H1 (cell line): Measurements from ENCODE around the gene GNAQ. TPM values are rescaled to one million over a fixed set of nuclear protein-coding genes. Genes with fewer than 3 reads are reported as not detected.

Experiments
- CTCF ChIA-PET: fragments of 300-600 bp; sonication (Branson Sonifier 250); formaldehyde crosslinking; loops from one replicate; lab custom pipeline; 2021; ENCODE audit not compliant: partially characterized antibody; lab: Charles Lee
- POLR2A ChIA-PET: fragments of 300-600 bp; sonication (Branson Sonifier 250); formaldehyde crosslinking; loops from one replicate; lab custom pipeline; 2021; ENCODE audit warnings: inconsistent platforms; ENCODE audit not compliant: partially characterized antibody; lab: Charles Lee
- DNase-seq, 2 experiments: peaks; one replicate each; pipeline versions ENCODE4 v3.0.0 to v3.0.0-alpha.2; 2010 to 2022; ENCODE audit warnings: low spot score in 2 of 2, low read depth in 1 of 2, mixed read lengths in 1 of 2
- FAIRE-seq: peaks from 2 replicates; lab custom pipeline; 2011; peaks lifted over from hg19 to GRCh38; lab: Jason Lieb, UNC
- H2AFZ ChIP-seq: 2 replicates; pipeline ENCODE4 v1.8.1; 2012; ENCODE audit warnings: low read length, inconsistent platforms
- H2AK5ac ChIP-seq: 2 replicates; pipeline ENCODE4 v1.6.1; 2013; ENCODE audit warnings: low read depth, low read length
- H2BK120ac ChIP-seq: replicated peaks from 2 replicates; pipeline ENCODE3; 2013; ENCODE audit warnings: low read depth, low read length, inconsistent platforms
- H2BK12ac ChIP-seq: 2 replicates; pipeline ENCODE4 v1.6.1; 2013; ENCODE audit warnings: low read depth, low read length
- H2BK15ac ChIP-seq: 2 replicates; pipeline ENCODE4 v1.6.1; 2013; ENCODE audit warnings: low read length
- H2BK20ac ChIP-seq: 2 replicates; pipeline ENCODE4 v1.6.1; 2013; ENCODE audit warnings: low read length
- H2BK5ac ChIP-seq: 2 replicates; pipeline ENCODE4 v1.6.1; 2013; ENCODE audit warnings: low read depth, low read length
- H3K14ac ChIP-seq: 2 replicates; pipeline ENCODE4 v1.6.1; 2013; ENCODE audit warnings: inconsistent platforms; ENCODE audit not compliant: insufficient read length
- H3K18ac ChIP-seq: 2 replicates; pipeline ENCODE4 v1.6.1; 2013; ENCODE audit warnings: low read length; ENCODE audit errors: extremely low read depth
- H3K23ac ChIP-seq: 2 replicates; pipeline ENCODE4 v1.6.1; 2013; ENCODE audit warnings: inconsistent platforms; ENCODE audit not compliant: insufficient read length
- H3K23me2 ChIP-seq: 2 replicates; pipeline ENCODE4 v1.6.1; 2013; ENCODE audit warnings: low read depth, low read length
- H3K27ac ChIP-seq: 2 replicates; pipeline ENCODE4 v1.6.1; 2011; ENCODE audit warnings: low read depth, low read length, inconsistent platforms
- H3K27me3 ChIP-seq, 4 experiments: replicated peaks in 1 of 4; 1 replicate in 1 of 4; 2 replicates in 3 of 4; pipeline versions ENCODE4 v1.6.1 to v1.8.1; 2011 to 2013; ENCODE audit warnings: low read length in 3 of 4, mild to moderate bottlenecking in 3 of 4, inconsistent platforms in 2 of 4, mixed read lengths in 2 of 4, moderate library complexity in 1 of 4; ENCODE audit not compliant: control insufficient read depth in 3 of 4, insufficient read depth in 3 of 4; ENCODE audit errors: extremely low read depth in 1 of 4
- H3K36me3 ChIP-seq, 4 experiments: 2 replicates each; pipeline versions ENCODE4 v1.6.1 to v1.8.1; 2011 to 2013; ENCODE audit warnings: mild to moderate bottlenecking in 4 of 4, low read length in 3 of 4, moderate library complexity in 2 of 4, control low read depth in 1 of 4, inconsistent platforms in 1 of 4; ENCODE audit not compliant: insufficient read depth in 4 of 4, control insufficient read depth in 2 of 4
- H3K4ac ChIP-seq: replicated peaks from 2 replicates; pipeline ENCODE3; 2013; ENCODE audit warnings: low read length, low read depth, mixed read lengths, inconsistent platforms; ENCODE audit not compliant: insufficient read length
- H3K4me1 ChIP-seq, 4 experiments: replicated peaks in 1 of 4; 1 replicate in 1 of 4; 2 replicates in 3 of 4; pipeline versions ENCODE4 v1.6.1 to v1.8.1; 2011 to 2013; ENCODE audit warnings: low read length in 3 of 4, inconsistent platforms in 2 of 4, mixed read lengths in 1 of 4; ENCODE audit not compliant: insufficient read depth in 4 of 4, control insufficient read depth in 3 of 4
- H3K4me2 ChIP-seq, 2 experiments: 2 replicates each; pipeline versions ENCODE4 v1.6.1 to v1.8.1; 2011 to 2013; ENCODE audit warnings: low read depth in 2 of 2, low read length in 2 of 2, control low read depth in 1 of 2, inconsistent platforms in 1 of 2, mild to moderate bottlenecking in 1 of 2; ENCODE audit not compliant: insufficient read depth in 1 of 2
- H3K4me3 ChIP-seq, 4 experiments: fragments of 200-600, 300-600 bp in 1 of 4; sonication (generic), shearing (Covaris generic), sonication (Bioruptor Twin) in 1 of 4; 2 replicates each; pipeline versions ENCODE4 v1.5.1 to v1.8.1; 2011 to 2016; ENCODE audit warnings: low read length in 4 of 4, low read depth in 3 of 4, control low read depth in 2 of 4, inconsistent platforms in 2 of 4, mild to moderate bottlenecking in 2 of 4, mixed read lengths in 1 of 4, moderate library complexity in 1 of 4; ENCODE audit not compliant: insufficient read depth in 2 of 4; ENCODE audit errors: extremely low read depth in 1 of 4
- H3K56ac ChIP-seq: replicated peaks from 2 replicates; pipeline ENCODE3; 2013; ENCODE audit warnings: low read depth, mild to moderate bottlenecking, mixed read lengths, low read length, inconsistent platforms; ENCODE audit not compliant: insufficient read length
- H3K79me1 ChIP-seq: 2 replicates; pipeline ENCODE4 v1.6.1; 2013; ENCODE audit warnings: low read depth, low read length, control low read depth
- H3K79me2 ChIP-seq, 2 experiments: 2 replicates each; pipeline versions ENCODE4 v1.6.1 to v1.8.1; 2012 to 2013; ENCODE audit warnings: low read length in 2 of 2, mild to moderate bottlenecking in 2 of 2, inconsistent platforms in 1 of 2; ENCODE audit not compliant: insufficient read depth in 2 of 2, control insufficient read depth in 1 of 2
- H3K9ac ChIP-seq, 4 experiments: replicated peaks in 1 of 4; 1 replicate in 1 of 4; 2 replicates in 3 of 4; pipeline versions ENCODE4 v1.6.1 to v1.8.1; 2011 to 2013; ENCODE audit warnings: low read depth in 3 of 4, low read length in 3 of 4, control low read depth in 2 of 4, mild to moderate bottlenecking in 2 of 4, moderate library complexity in 2 of 4, inconsistent platforms in 1 of 4; ENCODE audit errors: extremely low read depth in 1 of 4
- H3K9me3 ChIP-seq, 2 experiments: 2 replicates each; pipeline versions ENCODE4 v1.6.1 to v1.8.1; 2012 to 2013; ENCODE audit warnings: mild to moderate bottlenecking in 2 of 2, moderate library complexity in 2 of 2, control low read depth in 1 of 2, inconsistent platforms in 1 of 2, low read depth in 1 of 2, low read length in 1 of 2, mixed read lengths in 1 of 2; ENCODE audit not compliant: insufficient read depth in 2 of 2
- H4K20me1 ChIP-seq, 2 experiments: replicated peaks in 1 of 2; 2 replicates each; pipeline versions ENCODE3 to v1.8.1; 2011 to 2013; ENCODE audit warnings: inconsistent platforms in 2 of 2, low read length in 2 of 2, mild to moderate bottlenecking in 1 of 2; ENCODE audit not compliant: insufficient read depth in 2 of 2, control insufficient read depth in 1 of 2
- H4K5ac ChIP-seq: 2 replicates; pipeline ENCODE4 v1.6.1; 2013; ENCODE audit warnings: low read length, low read depth, mixed read lengths, inconsistent platforms; ENCODE audit not compliant: insufficient read length
- H4K8ac ChIP-seq: 2 replicates; pipeline ENCODE4 v1.8.0; 2013; ENCODE audit warnings: mild to moderate bottlenecking, moderate library complexity, low read length, inconsistent platforms; ENCODE audit not compliant: insufficient read depth; ENCODE audit errors: extremely low read depth
- H4K91ac ChIP-seq: replicated peaks from 2 replicates; pipeline ENCODE3; 2013; ENCODE audit warnings: low read length, mixed read lengths, inconsistent platforms; ENCODE audit not compliant: insufficient read length
- ASH2L ChIP-seq: fragments of 200-600, 300-600 bp; sonication (generic); IDR thresholded peaks from one replicate; pipeline ENCODE4 v1.7.1; 2017; ENCODE audit warnings: low read length
- ATF2 ChIP-seq: IDR thresholded peaks from 2 replicates; pipeline ENCODE4 v1.6.1; 2012; ENCODE audit warnings: low read length, inconsistent platforms
- BCL11A ChIP-seq, 2 experiments: IDR thresholded peaks; one replicate each; pipeline ENCODE4 v1.6.1; 2011; ENCODE audit warnings: low read depth in 2 of 2, low read length in 2 of 2, mild to moderate bottlenecking in 2 of 2
- CREB1 ChIP-seq: IDR thresholded peaks from 2 replicates; pipeline ENCODE4 v1.6.1; 2012; ENCODE audit warnings: inconsistent platforms
- FOSL1 ChIP-seq: IDR thresholded peaks from 2 replicates; pipeline ENCODE4 v1.6.1; 2011; ENCODE audit warnings: mild to moderate bottlenecking, low read depth, low read length, moderate library complexity; ENCODE audit not compliant: insufficient read depth
- HDAC2 ChIP-seq, 2 experiments: fragments of 300-600 bp in 1 of 2; sonication (generic) in 1 of 2; IDR thresholded peaks; 2 replicates each; pipeline ENCODE4 v1.6.1; 2011 to 2012; ENCODE audit warnings: low read depth in 2 of 2, low read length in 2 of 2, mild to moderate bottlenecking in 2 of 2, moderate library complexity in 2 of 2, borderline replicate concordance in 1 of 2, inconsistent platforms in 1 of 2
- KDM1A ChIP-seq: fragments of 200-600, 300-600 bp; sonication (generic); IDR thresholded peaks from 2 replicates; pipeline ENCODE4 v1.7.1; 2016; ENCODE audit warnings: mild to moderate bottlenecking, low read length, borderline replicate concordance
- KDM5A ChIP-seq: fragments of 200-600 bp; IDR thresholded peaks from 2 replicates; pipeline ENCODE4 v1.7.1; 2012; ENCODE audit warnings: mild to moderate bottlenecking, low read length, inconsistent platforms, mixed read lengths
- MAX ChIP-seq: IDR thresholded peaks from 2 replicates; pipeline ENCODE4 v1.6.1; 2012; ENCODE audit warnings: inconsistent platforms
- POLR2AphosphoS5 ChIP-seq: IDR thresholded peaks from 2 replicates; pipeline ENCODE4 v1.6.1; 2011; ENCODE audit warnings: low read depth, low read length
- SAP30 ChIP-seq: fragments of 300-600 bp; sonication (generic); IDR thresholded peaks from 2 replicates; pipeline ENCODE4 v1.7.1; 2012; ENCODE audit warnings: low read length, moderate library complexity, mild to moderate bottlenecking, inconsistent platforms; ENCODE audit not compliant: insufficient read depth, insufficient replicate concordance
- SIRT6 ChIP-seq: IDR thresholded peaks from one replicate; pipeline ENCODE4 v1.7.1; 2012; ENCODE audit warnings: low read length, inconsistent platforms
- TBP ChIP-seq: IDR thresholded peaks from 2 replicates; pipeline ENCODE4 v1.6.1; 2011; ENCODE audit warnings: low read depth, low read length, improper control_type of control experiment
- WGBS, 2 experiments: shearing (Covaris generic) in 1 of 2; methylation state at CpG; one replicate each; pipeline versions ENCODE4 v1.1.6 to v1.1.7; 2013 to 2015; ENCODE audit warnings: low lambda C conversion rate in 2 of 2, mixed read lengths in 2 of 2, inconsistent platforms in 1 of 2, low coverage in 1 of 2, missing lambda C conversion rate in 1 of 2; ENCODE audit not compliant: insufficient replicate concordance in 2 of 2, insufficient coverage in 1 of 2, insufficient read length in 1 of 2; ENCODE audit errors: extremely low coverage in 1 of 2, missing lambda C conversion rate in 1 of 2; 5-methylcytosine and 5-hydroxymethylcytosine counted together
- polyA plus RNA-seq, 7 experiments: library from polyadenylated mRNA; depleted of rRNA in 3 of 7; stranded (reverse) in 5 of 7; unstranded in 2 of 7; fragments of >200 nt in 5 of 7; fragments of 200-250 nt in 2 of 7; gene quantifications; 1 replicate in 5 of 7; 2 replicates in 1 of 7; 4 replicates in 1 of 7; pipeline versions ENCODE4 v1.2.1 to v1.2.3, GENCODE V29; 2011 to 2013; ENCODE audit warnings: missing spikeins in 2 of 7, mixed read lengths in 2 of 7
- total RNA-seq: library from RNA; stranded (reverse); fragmentation: NEBNext Ultra II Directional; extraction: Animal tissue kit (Norgen Biotek cat#: 25700); gene quantifications from 2 replicates; pipeline ENCODE4 v1.2.1, GENCODE V29; 2021

Gene GNAQ
- total and polyA plus RNA-seq, 2 of the 8 experiments (the other 6 are each of a cell fraction or from before 2014, with no cell fraction given): 22.8 to 63.8 TPM

- Histone ChIP-seq H3K36me3 (no peaks in the 10 kb centered on the region), H3K4ac (no peak overlapping the region), H3K79me2 (no peaks in the 10 kb centered on the region), H3K4me1 (peaks cover 0 to 3% (median 0%) of the 10 kb centered on the region in 4 experiments; a peak in 3 of 7 replicates), H3K79me1 (no peaks in the 10 kb centered on the region), H3K9me3 (no peaks in the 10 kb centered on the region), H3K23me2 (no peaks in the 10 kb centered on the region; the same call in 1 of the 2 replicates), H2BK20ac (no peak overlapping the region), H2BK120ac (no peak overlapping the region), H2AK5ac (no peak overlapping the region), H3K14ac (no peak overlapping the region), H3K18ac (no peak overlapping the region), H4K91ac (no peak overlapping the region), H3K27ac (no peak overlapping the region), H3K4me3 (no peak overlapping the region), H2BK12ac (no peak overlapping the region), H3K56ac (no peak overlapping the region), H3K27me3 (no peaks in the 10 kb centered on the region), H4K5ac (no peak overlapping the region), H3K4me2 (no peak overlapping the region), H2BK15ac (no peak overlapping the region), H3K9ac (no peak overlapping the region), H4K20me1 (peaks cover 0 to 2% of the 10 kb centered on the region in 2 experiments), H2BK5ac (no peak overlapping the region), H2AFZ (no peak overlapping the region), H3K23ac (no peak overlapping the region), H4K8ac (no peak overlapping the region)
- FAIRE-seq (no peak), DNase-seq (no peak)
- CTCF ChIA-PET: interaction anchor here (0.6 to 2.1 kb wide), 3 partner anchors 13 to 316 kb away, joined by 3 to 5 read pairs (median 3); no protein-coding TSS in a partner anchor
- POLR2A ChIA-PET: no interaction called here
- 88% methylated on average over 1 of the region's 1 CpG; no CpG with 5 or more reads in 1 of the 2 experiments for WGBS, 2 experiments
- TF ChIP-seq SIRT6: no peak
- TF ChIP-seq MAX: no peak
- no peak for TF ChIP-seq SAP30
- TF ChIP-seq BCL11A (IDR thresholded peaks at IDR 0.05; ENCODE audit: low read depth in 2 of 2, low read length in 2 of 2): no peak
- TF ChIP-seq ATF2: no peak
- no peak for TF ChIP-seq ASH2L
- TF ChIP-seq FOSL1: no peak
- TF ChIP-seq KDM5A: no peak
- no peak for TF ChIP-seq TBP
- TF ChIP-seq POLR2AphosphoS5: no peak
- no peak for TF ChIP-seq HDAC2 (IDR thresholded peaks at IDR 0.05; ENCODE audit: borderline replicate concordance in 1 of 2, low read depth in 2 of 2, low read length in 2 of 2)
- TF ChIP-seq KDM1A: no peak
- no peak for TF ChIP-seq CREB1
These were observed 228.2 kb downstream of the GNAQ start for GRCh38 chr9:77803423-77803822.
